Stimulated activated CD8-positive, alpha-beta memory T cell treated with anti-CD3 and anti-CD28 coated beads, Interleukin-15, amount 100 ng/mL, for 4 hours (primary cell): ENCODE measurements around the gene NDUFA7.
"Not testable (repeated sequence)": the region's sequence is repeated elsewhere in the genome, so short reads cannot be mapped to it uniquely, and the experiment has no call there.

Experiments
- DNase-seq, 2 donors: peaks; one replicate each; pipeline ENCODE4 v3.0.0-alpha.2; 2020; ENCODE audit warnings: low read depth in 2 of 2

The NDUFA7 gene

DNA sequence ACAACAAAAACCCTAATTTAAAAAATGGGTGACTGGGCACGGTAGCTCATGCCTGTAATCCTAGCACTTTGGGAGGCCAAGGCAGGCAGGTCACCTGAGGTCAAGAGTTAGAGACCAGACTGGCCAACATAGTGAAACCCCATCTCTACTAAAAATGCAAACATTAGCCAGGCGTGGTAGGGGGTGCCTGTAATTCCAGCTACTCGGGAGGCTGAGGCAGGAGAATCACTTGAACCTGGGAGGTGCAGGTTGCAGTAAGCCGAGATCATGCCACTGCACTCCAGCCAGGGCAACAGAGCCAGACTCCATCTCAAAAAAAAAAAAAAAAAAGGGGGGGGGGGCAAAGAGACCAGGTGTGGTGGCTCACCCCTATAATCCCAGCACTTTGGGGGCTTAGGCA lies 56.9 kb downstream of the NDUFA7 start:
- DNase-seq, result not testable (repeated sequence)

DNA sequence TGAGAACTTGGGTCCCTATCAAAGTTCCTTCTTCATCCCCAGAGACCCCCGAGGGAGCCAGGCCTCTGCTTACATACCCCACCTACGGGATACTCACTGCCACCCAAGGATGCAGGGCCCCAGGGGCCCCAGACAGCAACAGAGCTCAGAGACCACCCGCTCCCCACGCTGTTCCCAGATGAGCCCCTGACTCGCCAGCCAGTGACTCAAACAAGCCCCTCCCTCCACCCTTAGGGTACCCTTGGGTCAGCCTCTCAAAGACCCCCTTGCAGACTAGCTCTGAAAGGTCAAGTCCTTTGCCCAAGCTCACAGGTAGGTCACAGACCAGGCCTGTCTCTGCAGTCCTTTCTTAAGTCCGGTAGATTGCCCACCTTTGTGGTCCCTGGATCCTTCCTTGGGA lies 58.7 kb downstream of the NDUFA7 start:
- DNase-seq, result no peak

DNA sequence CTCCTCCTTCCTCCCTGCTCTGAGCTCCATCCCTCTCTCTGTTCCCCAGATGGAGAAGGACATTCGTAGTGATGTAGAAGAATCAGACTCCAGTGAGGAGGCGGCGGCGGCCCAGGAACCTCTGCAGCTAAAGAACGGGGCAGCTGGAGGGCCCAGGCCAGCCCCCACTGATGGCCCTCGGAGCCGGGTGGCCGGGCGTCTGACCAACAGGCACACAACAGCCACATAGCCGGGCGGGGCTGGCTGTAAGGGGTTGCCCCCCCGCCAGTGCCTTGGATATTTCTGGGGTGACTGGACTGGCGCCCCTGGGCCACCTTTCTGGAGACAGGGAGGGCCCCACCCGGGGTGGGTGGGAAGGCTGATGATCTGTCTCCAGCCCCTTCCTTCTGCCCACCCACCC lies 59.3 kb downstream of the NDUFA7 start:
- no peak for DNase-seq

DNA sequence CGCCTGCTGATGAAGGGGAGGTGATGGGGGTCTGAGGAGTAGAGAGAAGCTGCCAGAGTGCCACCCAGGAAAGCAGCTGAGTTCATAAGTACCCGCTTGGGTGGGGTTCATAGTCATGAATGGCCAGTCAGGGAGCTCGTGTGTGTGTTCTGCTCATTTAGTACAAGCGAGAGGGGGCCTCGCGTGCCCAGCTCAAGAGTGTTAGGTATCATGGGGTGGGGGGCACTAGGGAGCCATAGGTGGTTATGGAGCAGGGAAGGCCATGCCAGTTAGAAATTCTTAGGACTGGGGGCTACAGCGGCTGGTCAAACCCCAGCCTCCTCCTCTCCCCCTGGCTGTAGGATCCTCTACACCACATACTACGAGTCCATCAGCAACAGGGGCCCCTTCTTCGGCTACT lies 59.8 kb downstream of the NDUFA7 start:
- DNase-seq, result no peak
